ENCODE results near the gene CCNL2.
"Not testable (repeated sequence)": the region's sequence is repeated elsewhere in the genome, so short reads cannot be mapped to it uniquely, and the experiment has no call there.

Gene CCNL2

GRCh38 chr1:1432274-1432950 lies 33.3 kb upstream of the CCNL2 start:
- DNase-seq (ENCODE audit: low read depth in 2 of 2, low spot score in 1 of 2), result no peak

GRCh38 chr1:1431845-1432273 lies 32.7 kb upstream of the CCNL2 start:
- no peak for DNase-seq (ENCODE audit: low read depth in 2 of 2, low spot score in 1 of 2)

GRCh38 chr1:1430992-1431844 lies 32.1 kb upstream of the CCNL2 start:
- DNase-seq (ENCODE audit: low read depth in 2 of 2, low spot score in 1 of 2), result no peak

- DNase-seq (ENCODE audit: low read depth in 2 of 2, low spot score in 1 of 2), result no peak
Measured at GRCh38 chr1:1430114-1430982, 31.2 kb upstream of the CCNL2 start.

GRCh38 chr1:1429671-1430073 lies 30.5 kb upstream of the CCNL2 start:
- no peak for DNase-seq (ENCODE audit: low read depth in 2 of 2, low spot score in 1 of 2)

- not testable (repeated sequence) for DNase-seq (ENCODE audit: low read depth in 2 of 2, low spot score in 1 of 2)
Measured at GRCh38 chr1:1428967-1429366, 29.8 kb upstream of the CCNL2 start.

GRCh38 chr1:1428174-1428573 lies 29.0 kb upstream of the CCNL2 start:
- no peak for DNase-seq (ENCODE audit: low read depth in 2 of 2, low spot score in 1 of 2)

- DNase-seq (ENCODE audit: low read depth in 2 of 2, low spot score in 1 of 2), result no peak
Measured at GRCh38 chr1:1427820-1428148, 28.6 kb upstream of the CCNL2 start.

- DNase-seq (ENCODE audit: low read depth in 2 of 2, low spot score in 1 of 2), result no peak
Measured at GRCh38 chr1:1427106-1427819, 28.1 kb upstream of the CCNL2 start.

GRCh38 chr1:1426496-1427105 lies 27.5 kb upstream of the CCNL2 start:
- no peak for DNase-seq (ENCODE audit: low read depth in 2 of 2, low spot score in 1 of 2)

GRCh38 chr1:1425753-1426495 lies 26.8 kb upstream of the CCNL2 start:
- no peak for DNase-seq (ENCODE audit: low read depth in 2 of 2, low spot score in 1 of 2)

GRCh38 chr1:1425426-1425752 lies 26.3 kb upstream of the CCNL2 start:
- DNase-seq (ENCODE audit: low read depth in 2 of 2, low spot score in 1 of 2), result no peak

GRCh38 chr1:1424707-1425106 lies 25.6 kb upstream of the CCNL2 start:
- no peak for DNase-seq (ENCODE audit: low read depth in 2 of 2, low spot score in 1 of 2)

- DNase-seq (ENCODE audit: low read depth in 2 of 2, low spot score in 1 of 2), result no peak
Measured at GRCh38 chr1:1423245-1423597, 24.1 kb upstream of the CCNL2 start.

GRCh38 chr1:1422465-1423244 lies 23.5 kb upstream of the CCNL2 start:
- no peak for DNase-seq (ENCODE audit: low read depth in 2 of 2, low spot score in 1 of 2)

- DNase-seq (ENCODE audit: low read depth in 2 of 2, low spot score in 1 of 2), result no peak
Measured at GRCh38 chr1:1421907-1422464, 22.9 kb upstream of the CCNL2 start.

- DNase-seq (ENCODE audit: low read depth in 2 of 2, low spot score in 1 of 2), result no peak
Measured at GRCh38 chr1:1421147-1421906, 22.2 kb upstream of the CCNL2 start, which contains the start of gene ANKRD65. TSS of gene ANKRD65 (minus strand) at chr1:1421276. CDS start at chr1:1421005, 271 bp downstream.

GRCh38 chr1:1420654-1421141 lies 21.6 kb upstream of the CCNL2 start:
- no peak for DNase-seq (ENCODE audit: low read depth in 2 of 2, low spot score in 1 of 2)

All from stimulated activated CD8-positive, alpha-beta memory T cell treated with anti-CD3 and anti-CD28 coated beads, Interleukin-4, amount 100 ng/mL, for 1 hour (primary cell).